Stimulated activated CD4-positive, alpha-beta T cell treated with anti-CD3 and anti-CD28 coated beads, Interleukin-12 subunit alpha, Interleukin-12 subunit beta, amount 100 ng/mL, for 48 hours (primary cell): ENCODE results near the gene CAMK1D.

Experiments used
- DNase-seq, 3 donors: peaks; one replicate each; pipeline ENCODE4 v3.0.0-alpha.2; 2020; ENCODE audit warnings: low read depth in 2 of 3, low spot score in 1 of 3

The CAMK1D gene

GRCh38 chr10:12511651-12512050, 162.3 kb downstream of the CAMK1D start:
- no peak for DNase-seq

DNA sequence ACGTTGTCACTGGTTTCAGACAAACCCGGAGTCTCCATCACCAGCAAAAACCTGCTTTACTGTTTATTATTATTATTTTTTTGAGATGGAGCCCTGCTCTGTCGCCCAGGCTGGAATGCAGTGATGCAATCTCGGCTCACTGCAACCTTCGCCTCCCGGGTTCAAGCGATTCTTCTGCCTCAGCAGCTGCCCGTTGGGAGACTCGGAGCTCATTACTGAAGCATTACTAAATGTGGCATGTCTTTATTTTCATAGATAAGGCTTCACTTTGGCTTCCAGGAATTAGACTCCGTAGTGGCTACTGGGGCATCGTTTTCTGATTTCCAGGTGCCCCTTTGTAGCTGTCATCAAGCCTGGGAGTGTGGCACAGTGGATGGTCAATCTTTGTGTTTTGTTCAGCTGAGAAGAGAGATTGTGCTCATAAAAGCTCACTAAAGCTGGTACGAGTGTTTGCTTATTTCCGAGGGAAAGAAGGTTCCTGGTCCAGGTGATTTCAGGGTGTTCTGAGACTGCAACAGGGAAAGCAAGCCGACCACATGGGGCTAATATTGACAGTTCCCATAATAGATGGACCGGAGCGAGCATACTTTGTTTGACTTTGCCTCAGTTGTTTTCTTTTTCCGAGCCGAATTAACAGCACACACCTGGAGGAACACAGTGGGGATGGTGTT, 163.1 kb downstream of the CAMK1D start:
- DNase-seq, result no peak

GRCh38 chr10:12513003-12513365, 163.6 kb downstream of the CAMK1D start:
- DNase-seq, result no peak

DNA sequence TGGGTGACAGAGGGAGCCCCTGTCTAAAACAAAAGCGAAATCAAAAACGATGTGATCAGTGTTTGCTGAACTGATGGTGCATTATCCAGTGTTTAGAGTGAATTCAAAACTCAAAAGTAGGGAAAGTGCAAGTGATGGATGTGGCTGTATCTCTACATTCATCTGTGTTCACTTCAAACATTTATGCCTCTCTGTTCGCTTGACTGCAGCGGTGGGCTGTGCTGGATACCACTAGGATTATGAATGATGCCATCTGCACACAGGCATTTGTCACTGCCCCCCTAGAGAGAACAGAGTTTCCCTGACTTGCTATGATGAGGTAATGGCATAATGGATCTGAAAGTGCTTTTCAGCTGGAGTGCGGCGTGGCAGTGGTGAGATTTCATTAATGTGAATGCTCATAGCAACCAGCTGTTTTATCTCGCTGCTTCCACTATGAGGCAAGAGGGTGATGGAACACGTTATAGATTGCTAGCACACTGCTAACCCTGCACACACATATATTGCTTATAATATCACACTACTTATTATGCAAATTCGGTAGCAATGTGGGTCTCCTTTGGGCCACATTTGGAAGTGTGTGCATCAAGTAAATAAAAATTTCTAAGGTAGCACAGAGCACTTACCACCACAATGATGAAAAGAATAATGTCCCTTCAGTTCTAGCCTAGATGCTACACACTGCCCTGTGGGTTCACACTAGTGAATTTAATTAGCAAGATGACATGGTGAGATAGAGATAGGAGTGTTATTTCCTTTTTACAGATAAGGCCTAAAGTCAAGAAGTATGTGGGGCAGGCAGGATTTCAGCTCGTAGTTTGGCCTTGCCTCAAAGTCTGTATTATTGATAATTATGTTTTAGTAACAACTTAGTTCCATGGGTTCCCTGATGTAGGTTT, 164.7 kb downstream of the CAMK1D start:
- DNase-seq, result no peak

- DNase-seq, result no peak
These were observed 168.7 kb downstream of the CAMK1D start for GRCh38 chr10:12518024-12518423.

GRCh38 chr10:12521423-12521822, 172.1 kb downstream of the CAMK1D start:
- DNase-seq, result no peak

GRCh38 chr10:12526311-12526710, 177.0 kb downstream of the CAMK1D start:
- DNase-seq, result no peak

GRCh38 chr10:12529976-12530375, 180.6 kb downstream of the CAMK1D start:
- no peak for DNase-seq

- no peak for DNase-seq
These were observed 182.2 kb downstream of the CAMK1D start for GRCh38 chr10:12531305-12532220.

DNA sequence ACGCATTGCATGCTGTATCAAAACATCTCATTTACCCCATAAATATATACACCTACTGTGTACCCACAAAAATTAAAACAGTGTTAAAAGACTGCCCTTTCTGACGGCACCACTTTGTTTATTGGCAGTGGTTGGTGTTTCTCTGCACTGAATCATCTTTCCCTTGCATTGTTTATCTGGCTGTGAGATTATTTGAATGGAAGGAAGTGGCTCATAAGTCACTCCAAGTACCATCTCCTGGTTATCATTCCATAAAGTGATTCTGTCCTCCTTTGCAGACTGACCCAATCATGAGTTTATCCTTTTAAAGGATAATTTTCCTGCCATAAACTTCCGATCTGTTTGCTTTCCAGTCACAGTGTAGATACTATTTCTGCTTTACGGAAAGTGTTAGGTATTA, 183.8 kb downstream of the CAMK1D start:
- DNase-seq, result no peak

- DNase-seq, result no peak
These were observed 184.4 kb downstream of the CAMK1D start for GRCh38 chr10:12533723-12534122.

DNA sequence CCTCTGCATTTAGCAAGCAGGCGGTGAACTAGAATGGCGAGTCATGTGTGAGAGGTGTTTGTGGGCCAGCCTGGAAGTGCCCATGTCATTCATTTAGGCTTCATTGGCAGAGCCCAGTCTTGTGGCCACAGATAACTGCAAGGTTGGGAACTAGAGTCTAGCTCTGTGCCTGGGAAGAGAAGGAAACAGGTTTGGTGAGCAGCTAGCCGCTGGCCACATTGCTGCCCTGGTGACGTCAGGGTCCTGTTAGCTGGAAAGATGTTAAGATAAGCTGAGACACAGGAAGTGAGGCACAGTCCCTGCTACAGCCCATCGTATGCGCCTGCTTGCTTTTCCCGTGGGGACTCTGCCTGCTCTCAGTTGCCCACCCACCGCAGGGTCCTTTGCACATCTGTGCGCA, 185.5 kb downstream of the CAMK1D start:
- DNase-seq, result peak in 2 of 3 donors; percentile 4 to 15

DNA sequence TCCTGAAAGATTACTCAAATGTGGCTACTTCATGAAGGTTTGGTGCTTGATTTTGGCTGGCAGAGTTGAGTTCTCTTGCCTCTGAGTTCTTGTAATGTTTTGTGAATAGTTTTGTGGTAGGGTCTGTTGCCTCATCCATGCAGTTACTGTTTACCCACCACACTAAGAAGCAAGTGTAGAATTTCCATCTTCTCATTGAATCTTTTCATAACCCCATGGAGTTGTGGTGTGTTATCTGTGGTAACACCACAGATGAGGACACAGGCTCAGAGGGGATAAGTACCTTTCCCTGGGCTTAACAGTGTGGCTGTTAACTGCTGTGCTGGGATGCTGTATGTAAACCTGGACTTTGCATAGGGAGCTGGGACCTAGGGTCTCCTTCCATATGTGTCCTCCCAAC, 186.3 kb downstream of the CAMK1D start:
- DNase-seq, result no peak

- no peak for DNase-seq
These were observed 189.2 kb downstream of the CAMK1D start for GRCh38 chr10:12538491-12538995.

GRCh38 chr10:12539350-12540164, 190.2 kb downstream of the CAMK1D start:
- no peak for DNase-seq

DNA sequence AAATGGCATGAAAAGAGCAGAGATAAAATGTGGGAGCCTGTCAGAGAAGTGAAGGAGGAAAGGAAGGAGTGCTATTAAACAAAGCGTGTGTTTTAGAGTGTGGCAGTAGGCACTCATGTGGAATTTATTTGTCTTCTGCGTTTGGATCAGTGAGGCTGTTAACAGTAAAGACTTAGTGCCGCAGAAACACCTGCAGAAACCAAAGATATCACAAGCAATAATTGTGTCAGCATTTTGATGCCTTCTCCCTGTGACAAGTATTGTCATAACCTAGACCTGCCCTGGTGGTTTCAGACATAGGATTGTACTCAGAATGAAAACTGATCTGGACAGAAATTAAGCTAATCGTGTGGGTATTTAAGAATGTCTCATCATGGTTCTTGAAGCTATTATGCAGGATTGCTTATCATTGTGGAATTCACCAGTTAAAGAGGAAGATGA, 191.0 kb downstream of the CAMK1D start:
- no peak for DNase-seq

- no peak for DNase-seq
These were observed 192.2 kb downstream of the CAMK1D start for GRCh38 chr10:12541446-12542067.

- DNase-seq, result no peak
These were observed 192.9 kb downstream of the CAMK1D start for GRCh38 chr10:12542133-12542670.

- no peak for DNase-seq
These were observed 194.2 kb downstream of the CAMK1D start for GRCh38 chr10:12543589-12543988.
